GM19193 (cell line): ENCODE data around the gene ARL4A.

Source experiments
- POLR2A ChIP-seq: IDR thresholded peaks from 4 replicates; pipeline ENCODE4 v1.6.1; 2011; ENCODE audit not compliant: insufficient read depth, insufficient read length; ENCODE audit errors: extremely low read depth

The ARL4A gene

GRCh38 chr7:12713625-12714378 is 26.4 kb downstream of the ARL4A start:
- no peak for TF ChIP-seq POLR2A

- TF ChIP-seq POLR2A, result no peak
Measured at GRCh38 chr7:12714379-12714737, 26.9 kb downstream of the ARL4A start.

GRCh38 chr7:12715372-12716133 is 28.1 kb downstream of the ARL4A start:
- no peak for TF ChIP-seq POLR2A

- no peak for TF ChIP-seq POLR2A
Measured at GRCh38 chr7:12716134-12716681, 28.8 kb downstream of the ARL4A start.

- TF ChIP-seq POLR2A, result no peak
Measured at GRCh38 chr7:12716722-12717121, 29.3 kb downstream of the ARL4A start.

- TF ChIP-seq POLR2A, result no peak
Measured at GRCh38 chr7:12719141-12719919, 31.9 kb downstream of the ARL4A start.

- TF ChIP-seq POLR2A, result no peak
Measured at GRCh38 chr7:12719981-12720865, 32.8 kb downstream of the ARL4A start.

GRCh38 chr7:12721286-12721830 is 33.9 kb downstream of the ARL4A start:
- TF ChIP-seq POLR2A, result no peak

- TF ChIP-seq POLR2A, result no peak
Measured at GRCh38 chr7:12722136-12722535, 34.7 kb downstream of the ARL4A start.

- no peak for TF ChIP-seq POLR2A
Measured at GRCh38 chr7:12722636-12723605, 35.5 kb downstream of the ARL4A start.

- TF ChIP-seq POLR2A, result no peak
Measured at GRCh38 chr7:12725575-12726316, 38.3 kb downstream of the ARL4A start.

GRCh38 chr7:12726908-12727307 is 39.5 kb downstream of the ARL4A start:
- no peak for TF ChIP-seq POLR2A
